GM18858 (cell line): ENCODE measurements around the gene EPHA6.
A peak's percentile ranks its signal among the peaks of the same experiment; 100 is the strongest.
"Not testable (repeated sequence)": the region's sequence is repeated elsewhere in the genome, so short reads cannot be mapped to it uniquely, and the experiment has no call there.

Source experiments
- ATAC-seq: cut with Tn5 transposase; IDR thresholded peaks from one replicate; pipeline ENCODE4 v1.9.1; 2021; ENCODE audit not compliant: unreplicated experiment

Gene EPHA6

DNA sequence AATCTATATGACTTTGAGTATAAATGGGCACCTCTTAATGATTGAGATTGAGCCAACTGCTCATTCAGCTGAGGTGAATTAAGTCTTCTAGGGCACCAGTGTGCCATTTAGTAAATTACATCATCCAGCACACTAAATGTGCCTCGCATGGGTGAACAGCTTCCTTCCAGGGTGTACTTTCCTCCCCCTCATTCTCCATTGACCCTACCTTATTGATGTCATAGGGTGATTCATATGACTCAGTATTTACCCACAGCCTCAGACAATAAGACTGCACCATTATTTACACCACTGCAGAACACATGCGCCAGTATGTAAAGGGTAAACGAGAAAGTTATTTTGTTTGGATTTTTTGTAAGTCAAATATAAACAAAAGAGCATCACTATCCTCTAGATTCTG is 765.0 kb downstream of the EPHA6 start:
- no peak for ATAC-seq

DNA sequence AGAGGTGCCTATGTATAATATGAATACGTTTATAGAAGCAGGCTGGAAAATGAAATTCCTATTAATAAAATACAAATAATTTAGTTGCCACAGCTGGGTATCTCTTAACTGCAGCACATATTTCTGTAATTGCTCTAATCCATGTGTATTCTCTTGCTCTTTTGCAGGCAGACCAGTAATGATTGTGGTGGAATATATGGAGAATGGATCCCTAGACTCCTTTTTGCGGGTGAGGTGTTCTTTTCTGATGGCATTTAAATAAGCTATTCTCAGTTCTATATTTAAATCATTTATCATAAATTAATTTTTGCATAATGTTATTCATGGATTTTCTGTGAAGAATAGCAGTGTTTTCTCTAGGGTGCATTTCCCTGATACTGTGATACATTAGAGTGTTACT is 796.2 kb downstream of the EPHA6 start:
- no peak for ATAC-seq

DNA sequence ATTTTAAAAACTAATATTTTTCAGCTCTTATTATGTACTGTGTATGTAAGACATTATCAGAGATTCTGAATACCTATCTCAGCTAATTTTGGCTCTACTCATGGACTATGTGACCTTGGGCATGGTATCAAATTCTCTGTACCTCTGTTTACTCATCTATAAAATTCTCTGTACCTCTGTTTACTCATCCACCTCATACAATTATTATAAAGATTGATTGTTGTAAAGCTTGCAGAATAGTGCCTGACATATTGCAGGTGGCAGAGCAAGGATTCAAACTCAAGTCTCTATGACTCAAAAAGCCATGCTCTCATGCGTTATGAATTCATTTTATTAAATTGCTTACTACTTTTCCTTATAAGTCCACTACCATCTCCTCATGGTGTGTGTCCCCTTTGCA is 798.2 kb downstream of the EPHA6 start:
- no peak for ATAC-seq

DNA sequence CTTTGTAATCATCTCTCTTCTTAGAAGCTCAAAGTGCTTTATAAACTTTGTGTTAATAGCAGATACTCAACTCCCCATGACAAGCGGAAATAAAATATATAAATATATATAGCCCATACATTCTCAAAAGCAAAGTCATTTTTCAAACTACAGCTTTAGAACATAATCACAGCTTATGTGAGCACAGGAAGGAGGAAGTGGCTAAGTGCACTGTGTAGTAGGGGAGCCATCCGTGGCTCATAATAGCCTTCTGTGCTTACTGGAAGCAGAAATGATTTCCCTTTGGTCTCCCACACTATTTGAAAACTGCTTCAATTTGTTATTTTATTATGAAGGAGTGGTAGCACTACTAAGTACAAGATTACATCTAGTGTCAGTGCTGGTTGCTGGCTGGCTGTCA is 798.7 kb downstream of the EPHA6 start:
- no peak for ATAC-seq

DNA sequence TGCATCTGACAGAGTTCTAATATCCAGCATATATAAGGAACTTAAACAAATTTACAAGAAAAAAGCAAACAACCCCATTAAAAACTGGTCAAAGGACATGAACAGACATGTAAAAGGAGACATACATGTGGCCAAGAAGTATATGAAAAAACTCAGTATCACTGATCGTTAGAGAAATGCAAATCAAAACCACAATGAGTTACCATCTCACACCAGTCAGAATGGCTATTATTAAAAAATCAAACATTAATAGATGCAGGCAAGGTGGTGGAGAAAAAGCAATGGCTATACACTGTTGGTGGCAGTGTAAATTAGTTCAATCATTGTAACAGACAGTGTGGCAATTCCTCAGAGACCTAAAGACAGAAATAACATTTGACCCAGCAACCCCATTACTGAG is 806.1 kb downstream of the EPHA6 start:
- not testable (repeated sequence) for ATAC-seq

DNA sequence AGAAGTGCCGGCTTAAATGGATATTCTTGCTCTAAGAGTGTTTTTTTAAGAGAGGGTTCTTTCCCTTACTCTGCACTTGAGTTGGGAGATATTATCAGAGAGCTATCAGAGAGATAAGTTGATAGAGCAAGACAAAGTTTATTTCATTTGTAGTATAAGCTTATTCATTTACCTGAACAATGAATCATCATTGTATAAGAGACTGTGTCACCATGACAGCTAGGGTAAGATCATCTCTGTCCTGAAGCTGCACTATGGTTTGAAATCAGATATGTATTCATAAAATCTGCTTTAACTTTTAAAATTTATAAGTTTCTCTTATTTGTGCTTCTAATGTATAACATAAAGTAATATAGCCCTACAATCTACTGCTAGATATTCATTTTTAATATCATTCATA is 822.1 kb downstream of the EPHA6 start:
- ATAC-seq, result no peak

DNA sequence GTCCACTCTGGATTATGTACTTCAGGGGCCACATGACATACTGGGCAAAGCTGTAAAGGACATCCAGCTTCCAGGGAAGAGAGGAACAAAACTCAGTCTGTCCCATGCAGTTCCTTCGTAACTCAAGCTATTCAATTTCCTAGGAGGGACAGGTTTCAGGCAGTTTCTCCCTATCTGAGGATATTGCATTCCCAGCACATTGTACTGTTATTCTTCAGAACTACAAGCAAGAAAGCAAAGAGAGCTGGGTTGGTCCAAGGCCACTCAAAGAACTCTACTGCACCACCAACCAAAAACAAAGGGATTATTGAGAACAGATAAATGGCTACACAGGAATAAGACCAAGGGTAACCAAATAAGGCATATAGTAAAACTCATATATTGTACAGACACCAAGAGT is 832.5 kb downstream of the EPHA6 start:
- no peak for ATAC-seq

DNA sequence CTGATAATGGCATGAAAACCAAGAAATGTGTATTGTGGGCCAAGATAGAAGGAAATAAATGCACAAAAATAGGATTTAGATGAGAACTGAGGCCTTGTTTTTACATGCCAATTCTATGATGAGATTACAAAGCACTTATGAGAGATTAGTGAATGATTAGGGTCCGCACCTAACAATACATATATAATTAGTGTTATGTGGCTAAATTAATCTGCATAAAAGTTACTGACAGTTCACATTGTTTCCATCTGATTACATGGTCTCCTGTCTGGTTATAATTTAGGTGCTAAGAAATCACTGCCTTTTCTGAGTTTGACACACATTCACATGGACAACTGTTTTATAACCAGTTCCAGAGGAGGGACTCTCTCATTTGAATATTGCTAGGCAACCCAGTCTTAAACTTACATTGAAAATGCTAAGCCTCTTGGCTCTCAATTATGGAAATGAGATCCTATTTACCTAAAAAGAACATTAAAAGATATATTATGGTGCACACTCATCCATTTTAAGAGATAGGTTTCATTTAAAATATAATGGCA is 833.1 kb downstream of the EPHA6 start:
- no peak for ATAC-seq

DNA sequence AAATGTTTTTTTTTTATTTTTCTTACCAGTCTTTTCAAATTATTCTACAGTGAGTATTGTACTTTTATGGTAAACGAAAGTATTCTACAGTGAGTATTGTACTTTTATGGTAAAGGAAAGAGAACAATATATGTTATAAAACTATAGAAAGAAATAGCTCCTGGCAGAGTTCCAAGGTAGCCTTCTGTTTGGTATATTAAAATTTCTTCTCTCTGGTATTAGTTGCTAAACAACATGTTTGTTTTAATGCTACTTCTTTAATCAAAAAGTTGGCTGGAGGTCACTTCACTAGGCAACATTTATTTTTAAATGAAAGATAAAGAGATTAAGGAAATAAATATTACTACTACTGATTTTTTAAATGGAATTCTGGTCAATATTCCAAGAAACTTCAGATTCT is 841.6 kb downstream of the EPHA6 start:
- no peak for ATAC-seq

DNA sequence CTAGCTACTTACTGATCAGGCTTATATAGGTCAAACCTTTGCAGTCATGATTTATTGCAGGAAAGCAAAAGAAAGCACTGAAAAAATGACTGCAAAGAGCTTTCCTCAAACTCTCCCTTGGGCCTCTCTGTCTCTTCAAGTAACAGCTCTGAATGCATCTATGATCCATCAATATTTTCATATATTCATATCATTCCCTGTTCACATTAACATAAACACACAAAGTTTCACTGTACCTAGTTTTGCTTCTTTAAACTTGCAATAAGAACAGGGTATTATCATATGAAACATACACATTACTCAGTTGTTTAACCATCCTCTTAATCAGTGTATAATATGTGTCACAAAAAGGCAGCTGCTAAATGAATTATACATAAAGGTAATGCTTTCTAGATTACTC is 842.2 kb downstream of the EPHA6 start:
- no peak for ATAC-seq

DNA sequence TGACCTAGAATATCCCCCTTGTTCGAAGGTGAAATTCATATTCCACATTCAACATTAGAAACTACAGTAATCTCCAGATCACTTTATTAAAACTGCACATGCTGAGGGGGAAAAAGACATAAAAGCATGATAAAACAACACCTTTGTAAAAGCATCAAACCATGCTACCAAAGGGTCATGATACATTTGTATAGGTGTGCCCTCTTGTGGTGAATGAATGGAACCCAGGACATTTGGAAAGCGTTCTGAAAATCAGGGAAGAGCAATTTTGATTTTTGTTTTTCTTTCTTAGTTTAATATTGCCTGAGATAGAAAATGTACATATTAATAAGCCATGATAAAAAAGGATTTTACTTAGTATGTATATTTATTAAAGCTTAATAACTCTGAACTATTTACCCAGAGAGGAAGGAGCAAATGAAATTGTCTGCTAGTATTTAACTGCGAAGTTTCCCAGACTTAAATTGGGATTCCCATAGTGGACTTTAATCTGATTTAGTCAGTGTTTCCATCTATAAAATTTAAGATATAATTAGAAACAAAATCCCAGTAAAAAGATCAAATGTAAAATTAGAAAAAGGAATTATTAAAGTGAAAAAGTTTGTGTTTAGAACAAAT is 844.4 kb downstream of the EPHA6 start:
- peak; percentile 67 for ATAC-seq

DNA sequence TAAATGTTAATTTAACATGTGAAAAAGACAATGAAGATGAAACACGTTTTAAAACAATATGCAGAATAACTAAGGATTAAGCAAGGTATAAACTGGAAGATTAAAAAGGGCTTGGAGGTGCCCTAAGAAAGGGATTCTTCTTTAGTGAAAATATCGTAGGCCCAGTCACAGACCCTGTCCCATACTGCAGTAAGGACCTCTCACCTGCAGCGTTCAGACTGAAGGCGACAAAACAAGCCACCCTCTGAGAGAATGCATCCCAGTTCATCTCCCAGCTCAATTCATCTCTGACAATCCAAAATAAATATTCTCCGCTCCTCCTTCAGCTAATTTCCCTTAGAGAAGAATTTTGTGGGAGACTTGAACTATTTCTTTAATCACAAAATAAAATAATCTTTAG is 847.9 kb downstream of the EPHA6 start:
- no peak for ATAC-seq

DNA sequence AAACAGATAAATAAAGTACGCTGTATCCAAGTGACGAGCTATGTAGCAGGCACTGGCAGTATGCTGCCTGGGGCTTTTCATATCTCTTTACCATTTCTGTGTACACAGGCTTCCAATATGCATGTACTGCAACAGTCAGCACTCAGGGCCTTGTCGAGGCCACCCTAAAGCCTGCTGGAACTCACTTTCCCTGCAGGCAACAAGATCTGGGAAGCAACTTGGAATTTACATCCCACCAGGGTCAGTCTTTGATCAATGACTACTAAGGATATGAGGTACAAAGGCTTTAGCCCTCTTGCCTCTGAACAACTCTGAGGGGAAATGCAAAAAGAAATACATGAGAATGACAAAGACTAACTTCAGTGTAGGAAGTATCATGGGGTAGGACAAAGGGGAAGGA is 848.4 kb downstream of the EPHA6 start:
- ATAC-seq, result no peak

DNA sequence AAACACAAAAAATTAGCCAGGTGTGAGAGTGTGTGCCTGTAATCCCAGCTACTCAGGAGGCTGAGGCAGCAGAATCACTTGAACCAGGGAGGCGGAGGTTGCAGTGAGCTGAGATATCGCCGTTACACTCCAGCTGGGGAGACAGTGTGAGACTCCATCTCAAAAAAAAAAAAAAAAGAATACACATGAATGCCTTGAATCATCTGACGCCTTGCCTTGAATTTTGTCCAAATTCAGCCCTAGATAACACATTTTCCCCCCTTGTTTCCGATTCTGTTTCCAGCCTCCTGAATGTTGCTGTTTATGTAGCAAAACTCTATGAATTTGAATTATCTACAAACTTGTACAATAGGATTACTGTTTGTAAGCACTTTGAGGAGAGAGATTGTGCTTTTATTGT is 851.5 kb downstream of the EPHA6 start:
- no peak for ATAC-seq

DNA sequence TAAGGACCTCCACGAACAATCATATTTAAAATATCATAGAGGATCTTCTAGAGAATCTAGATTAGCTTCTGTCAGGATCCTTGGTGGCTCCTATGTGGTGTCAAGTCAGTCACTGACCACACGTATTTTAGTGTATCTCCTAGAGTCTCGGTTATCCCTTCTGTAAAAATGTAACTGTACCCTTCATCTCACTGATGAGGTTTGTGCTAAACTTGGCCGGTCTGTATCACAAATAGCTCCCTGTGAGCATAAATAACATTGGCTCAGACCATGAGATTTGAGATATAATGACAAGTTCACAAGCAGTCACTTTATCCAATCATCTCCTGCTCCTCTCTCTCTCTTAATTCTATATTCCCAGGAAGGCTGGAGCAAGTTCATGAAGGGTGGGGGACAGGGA is 856.6 kb downstream of the EPHA6 start:
- ATAC-seq, result no peak

DNA sequence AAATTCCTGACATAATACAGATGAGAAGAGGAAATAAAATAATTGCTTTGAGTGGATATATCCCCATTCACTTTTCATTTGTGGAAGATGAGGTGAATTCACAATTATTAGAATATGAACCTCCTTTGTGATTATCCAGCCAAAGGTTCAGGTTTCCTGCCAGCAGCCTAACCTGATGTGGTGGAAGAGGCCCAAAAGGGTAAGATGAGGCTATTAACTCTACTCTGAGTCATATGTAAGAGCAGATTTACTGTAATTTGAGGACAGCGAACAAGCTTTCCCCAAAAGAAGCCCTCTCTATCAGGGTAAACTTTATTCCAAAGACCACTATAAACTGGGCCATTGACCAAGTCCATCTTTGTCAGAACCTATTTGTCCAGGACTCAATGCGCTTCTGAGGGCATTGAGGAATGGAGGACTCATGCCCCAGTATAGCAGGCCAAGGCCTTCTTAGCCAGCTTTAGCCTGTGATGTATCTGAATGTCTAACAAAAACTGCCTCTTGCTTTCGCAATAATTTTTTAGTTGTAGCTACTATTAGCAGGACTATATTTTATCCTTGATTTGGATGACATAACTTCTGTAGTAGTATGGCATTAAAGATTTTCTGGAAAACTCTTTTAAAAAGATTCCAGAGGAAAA is 859.1 kb downstream of the EPHA6 start:
- ATAC-seq, result no peak

DNA sequence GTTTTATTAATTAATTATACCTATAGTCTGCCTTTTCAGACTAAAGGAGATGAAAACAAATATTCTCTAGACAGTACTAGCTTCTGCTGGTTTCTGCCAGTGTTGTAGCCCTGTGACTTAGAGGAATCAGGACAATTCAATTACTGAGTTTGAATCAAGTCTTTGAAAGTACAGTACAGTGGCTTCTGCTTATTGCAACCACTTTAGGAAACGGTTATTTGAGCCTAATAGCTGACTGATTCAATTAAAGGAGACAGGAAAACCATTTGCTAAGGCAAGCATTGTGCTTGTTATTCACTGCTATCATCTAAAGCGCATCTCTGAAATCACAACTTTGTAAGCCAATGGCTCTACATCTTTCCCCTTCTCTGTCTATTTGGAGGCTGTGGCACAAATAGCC is 860.1 kb downstream of the EPHA6 start:
- no peak for ATAC-seq

DNA sequence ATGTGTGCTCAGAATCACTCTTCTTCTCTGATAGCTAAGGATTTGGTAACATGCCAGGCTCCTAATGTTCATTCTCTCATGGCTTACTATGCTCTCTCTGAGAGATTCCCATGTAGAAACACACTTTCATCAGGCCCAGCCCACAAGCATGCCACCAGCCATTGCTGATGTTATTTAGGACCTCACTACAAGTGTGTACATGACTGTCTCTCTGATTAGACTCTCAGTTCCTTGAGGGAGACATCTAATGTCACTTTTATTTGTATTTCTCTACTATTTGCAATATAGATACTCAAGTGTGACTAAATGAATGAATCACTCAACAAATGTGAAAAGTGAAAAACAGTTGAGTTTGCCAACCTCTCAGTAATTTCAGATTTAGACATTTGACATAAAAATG is 865.8 kb downstream of the EPHA6 start:
- no peak for ATAC-seq

DNA sequence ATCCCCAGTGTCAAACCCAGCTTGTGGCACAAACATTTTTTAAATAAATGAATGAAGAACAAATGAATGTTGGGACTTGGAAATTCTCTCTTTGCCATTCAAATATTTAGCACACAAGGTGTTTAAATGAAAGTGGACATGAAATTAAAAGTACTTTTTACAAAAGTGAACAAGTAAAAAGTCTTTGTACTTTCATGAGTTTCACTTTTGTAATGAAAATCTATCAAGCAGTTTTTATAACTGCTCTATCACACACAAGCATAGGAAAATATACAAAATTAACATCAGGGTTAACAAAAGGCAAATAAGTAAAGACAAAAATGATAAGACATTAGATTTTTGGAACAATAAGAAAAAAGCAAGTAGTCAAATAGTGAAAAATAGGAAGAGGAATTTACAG is 866.3 kb downstream of the EPHA6 start:
- no peak for ATAC-seq

DNA sequence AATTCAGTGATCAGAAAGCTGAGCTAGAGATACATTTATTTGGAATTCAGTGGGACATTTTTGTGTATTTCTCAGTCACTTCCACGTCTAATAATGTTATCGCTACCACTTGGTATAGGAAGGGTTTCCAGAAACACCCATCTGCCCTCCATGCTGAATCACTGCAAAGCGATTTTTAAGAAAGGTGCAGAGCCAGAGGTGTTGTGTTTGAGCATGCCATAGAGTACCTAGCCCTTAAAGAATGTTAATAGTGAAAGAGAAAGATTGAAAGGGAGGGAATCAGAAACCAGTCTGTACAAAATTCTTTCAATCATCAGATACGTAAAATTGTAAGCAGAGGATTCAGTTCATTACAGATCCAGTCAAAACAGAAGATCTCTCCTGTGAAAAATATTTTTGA is 870.1 kb downstream of the EPHA6 start:
- no peak for ATAC-seq

DNA sequence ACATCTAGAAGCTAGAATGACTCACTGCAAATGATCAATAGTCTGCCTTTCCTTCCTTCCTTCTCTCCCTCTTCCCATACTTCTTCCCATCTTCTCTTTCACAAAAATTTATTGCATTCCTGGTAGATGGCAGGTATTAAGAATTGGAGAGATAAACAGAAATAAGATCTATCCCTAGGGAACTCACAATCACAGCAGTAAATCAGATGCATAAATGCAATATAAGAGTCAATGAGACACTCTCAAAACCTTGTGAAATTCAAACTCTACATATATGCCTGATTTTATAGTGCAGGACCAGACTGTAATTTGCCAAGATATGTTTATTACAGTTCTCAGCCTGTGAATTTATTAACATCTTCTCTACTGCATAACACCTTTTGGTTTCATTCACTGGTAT is 871.9 kb downstream of the EPHA6 start:
- ATAC-seq, result no peak

DNA sequence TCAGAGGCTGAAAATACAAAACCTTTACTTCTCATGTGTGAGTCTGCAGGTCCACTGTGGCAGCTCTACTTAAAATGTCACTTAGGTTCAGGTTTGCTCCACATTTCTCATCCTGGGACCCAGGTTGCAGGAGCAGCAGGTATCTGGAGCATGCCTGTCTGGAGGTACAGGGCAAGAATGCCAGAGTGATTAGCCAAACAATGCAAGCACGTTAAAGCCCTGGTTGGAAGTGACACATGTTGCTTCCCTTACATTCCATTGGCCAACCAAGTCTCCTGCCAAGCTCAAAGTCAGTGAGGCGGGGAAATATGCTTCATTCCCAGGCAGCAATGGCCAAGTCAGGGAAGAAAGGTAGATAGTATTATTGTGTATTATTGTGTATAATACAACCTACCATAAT is 873.3 kb downstream of the EPHA6 start:
- no peak for ATAC-seq

DNA sequence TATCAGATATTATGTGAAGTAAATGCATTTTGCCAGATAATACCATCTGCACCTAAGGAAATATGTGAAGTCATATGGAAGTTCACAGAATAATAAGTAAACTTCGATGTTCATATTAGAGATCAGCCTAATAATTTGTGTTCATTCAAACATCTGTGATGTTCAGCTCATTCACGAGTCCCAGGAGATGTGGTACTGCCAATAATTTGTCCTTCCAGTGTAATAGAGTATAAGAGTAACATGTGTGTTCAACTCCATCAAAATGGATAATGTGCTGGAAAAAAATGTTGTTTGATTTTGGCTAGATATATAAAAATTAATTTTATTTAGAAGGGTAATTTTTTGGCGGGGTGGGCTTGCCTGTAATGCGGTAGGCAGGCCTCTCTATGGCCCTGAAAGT is 874.7 kb downstream of the EPHA6 start:
- ATAC-seq, result no peak
